Fibroblast of lung (primary cell): Measurements from ENCODE around the gene SGPP2.

Experiments
- CTCF ChIP-seq, 2 donors: IDR thresholded peaks in 1 of 2; conservative IDR thresholded peaks in 1 of 2; 1 replicate in 1 of 2; 2 replicates in 1 of 2; pipeline ENCODE4 v1.5.1; 2011 to 2012; ENCODE audit warnings: low read length in 2 of 2, control low read depth in 1 of 2, inconsistent platforms in 1 of 2, low read depth in 1 of 2, mild to moderate bottlenecking in 1 of 2
- EZH2 ChIP-seq: IDR thresholded peaks from 2 replicates; pipeline ENCODE4 v1.5.1; 2012; ENCODE audit warnings: low read length, control low read depth, mild to moderate bottlenecking; ENCODE audit errors: missing control alignments

GRCh38 chr2:222468346-222468745, 44.0 kb downstream of the SGPP2 start:
- no peak for TF ChIP-seq EZH2
- TF ChIP-seq CTCF (conservative IDR thresholded peaks at IDR 0.05 in 1 of 2, IDR thresholded peaks at IDR 0.05 in 1 of 2; ENCODE audit: low read depth in 1 of 2, low read length in 2 of 2), result no peak
